WTC11 (cell line): ENCODE results near the gene UQCR10. TPM values are rescaled to one million over a fixed set of nuclear protein-coding genes. Genes with fewer than 3 reads are reported as not detected.

Experiments
- ATAC-seq: fragments of 200-7000 bp; cut with Tn5 transposase; 2 replicates; pipeline ENCODE4 v1.10.0; 2021; ENCODE audit warnings: mild to moderate bottlenecking, moderate library complexity
- CTCF ChIA-PET: fragments of 300-600 bp; sonication (Branson Sonifier 250); formaldehyde crosslinking; loops from one replicate; lab custom pipeline; 2021; ENCODE audit warnings: antibody characterized with exemption; lab: Charles Lee
- POLR2A ChIA-PET: fragments of 350-600 bp; sonication (Branson Sonifier 250); formaldehyde crosslinking; loops from one replicate; lab custom pipeline; 2021; ENCODE audit warnings: antibody characterized with exemption; lab: Charles Lee
- DNase-seq: peaks from one replicate; pipeline ENCODE4 v3.0.0; 2021; ENCODE audit warnings: low spot score
- H3K27ac Mint-ChIP-seq: 2 replicates; pipeline ENCODE4 v1.8.0; 2021; ENCODE audit warnings: mixed read lengths
- H3K27me3 Mint-ChIP-seq: 2 replicates; pipeline ENCODE4 v1.8.0; 2021; ENCODE audit warnings: low read depth, mild to moderate bottlenecking, moderate library complexity, mixed read lengths
- H3K36me3 Mint-ChIP-seq: 2 replicates; pipeline ENCODE4 v1.8.0; 2021; ENCODE audit warnings: mixed read lengths
- H3K4me1 Mint-ChIP-seq: 2 replicates; pipeline ENCODE4 v1.8.0; 2022; ENCODE audit warnings: mixed read lengths
- H3K4me3 Mint-ChIP-seq: 2 replicates; pipeline ENCODE4 v1.8.0; 2021; ENCODE audit warnings: mild to moderate bottlenecking, moderate library complexity, mixed read lengths
- H3K9me3 Mint-ChIP-seq: 2 replicates; pipeline ENCODE4 v1.8.0; 2021; ENCODE audit warnings: mixed read lengths
- EMX1 ChIP-seq: fragments of 250-450 bp; sonication (Bioruptor Pico); IDR thresholded peaks from 2 replicates; pipeline ENCODE4 v1.8.0; 2021; ENCODE audit warnings: mild to moderate bottlenecking
- FOXJ3 ChIP-seq: sonication (generic); formaldehyde crosslinking; IDR thresholded peaks from 2 replicates; pipeline ENCODE4 v1.9.0; 2021; ENCODE audit warnings: missing genetic modification reagents, mild to moderate bottlenecking, borderline replicate concordance
- KAT7 ChIP-seq: sonication (generic); formaldehyde crosslinking; IDR thresholded peaks from 2 replicates; pipeline ENCODE4 v1.8.1; 2023; ENCODE audit warnings: missing genetic modification reagents, mild to moderate bottlenecking, borderline replicate concordance
- NFYB ChIP-seq: sonication (generic); formaldehyde crosslinking; conservative IDR thresholded peaks from 2 replicates; pipeline ENCODE4 v1.8.0; 2022; ENCODE audit warnings: low read depth, missing genetic modification reagents
- NR2C2 ChIP-seq: sonication (generic); formaldehyde crosslinking; IDR thresholded peaks from 2 replicates; pipeline ENCODE4 v1.8.0; 2022; ENCODE audit warnings: mild to moderate bottlenecking, missing genetic modification reagents
- NR3C1 ChIP-seq: sonication (generic); formaldehyde crosslinking; conservative IDR thresholded peaks from 2 replicates; pipeline ENCODE4 v1.8.1; 2023; ENCODE audit warnings: low read depth, mild to moderate bottlenecking, missing genetic modification reagents
- PRRX2 ChIP-seq: fragments of 250-450 bp; sonication (Bioruptor Pico); IDR thresholded peaks from 2 replicates; pipeline ENCODE4 v1.8.0; 2021; ENCODE audit warnings: mild to moderate bottlenecking
- RORB ChIP-seq: fragments of 250-450 bp; sonication (Bioruptor Pico); IDR thresholded peaks from 2 replicates; pipeline ENCODE4 v1.9.0; 2021; ENCODE audit warnings: mild to moderate bottlenecking
- SMAD4 ChIP-seq: sonication (generic); formaldehyde crosslinking; IDR thresholded peaks from 2 replicates; pipeline ENCODE4 v1.8.0; 2022; ENCODE audit warnings: mild to moderate bottlenecking, missing genetic modification reagents
- SOX15 ChIP-seq: fragments of 250-450 bp; sonication (Bioruptor Pico); IDR thresholded peaks from 2 replicates; pipeline ENCODE4 v1.9.0; 2021; ENCODE audit warnings: mild to moderate bottlenecking
- TEAD4 ChIP-seq: sonication (generic); formaldehyde crosslinking; IDR thresholded peaks from 2 replicates; pipeline ENCODE4 v1.8.0; 2022; ENCODE audit warnings: mild to moderate bottlenecking, missing genetic modification reagents
- ZNF138 ChIP-seq: sonication (generic); formaldehyde crosslinking; conservative IDR thresholded peaks from 2 replicates; pipeline ENCODE4 v1.8.1; 2022; ENCODE audit warnings: mild to moderate bottlenecking, moderate library complexity, missing genetic modification reagents
- ZNF232 ChIP-seq: sonication (generic); formaldehyde crosslinking; IDR thresholded peaks from 2 replicates; pipeline ENCODE4 v1.8.0; 2022; ENCODE audit warnings: mild to moderate bottlenecking, missing genetic modification reagents
- total RNA-seq: library from RNA; stranded (reverse); gene quantifications from 3 replicates; pipeline ENCODE4 v1.2.3, GENCODE V29; 2021
- TF ChIP-seq, protein P1 (sequence below): fragments of 250-450 bp; sonication (Bioruptor Pico); IDR thresholded peaks from 2 replicates; pipeline ENCODE4 v1.8.0; 2021; ENCODE audit warnings: mild to moderate bottlenecking
- TF ChIP-seq, protein P2 (sequence below): sonication (generic); formaldehyde crosslinking; IDR thresholded peaks from 2 replicates; pipeline ENCODE4 v1.8.0; 2022; ENCODE audit warnings: mild to moderate bottlenecking, missing genetic modification reagents
- TF ChIP-seq, protein P3 (sequence below): sonication (generic); formaldehyde crosslinking; conservative IDR thresholded peaks from 2 replicates; pipeline ENCODE4 v1.8.1; 2022; ENCODE audit warnings: mild to moderate bottlenecking, missing genetic modification reagents
- TF ChIP-seq, protein P4 (sequence below): sonication (generic); formaldehyde crosslinking; IDR thresholded peaks from 2 replicates; pipeline ENCODE4 v1.8.1; 2023; ENCODE audit warnings: mild to moderate bottlenecking, missing genetic modification reagents, moderate library complexity
- TF ChIP-seq, protein P5 (sequence below): sonication (generic); formaldehyde crosslinking; IDR thresholded peaks from 2 replicates; pipeline ENCODE4 v1.8.0; 2022; ENCODE audit warnings: mild to moderate bottlenecking, missing genetic modification reagents
- TF ChIP-seq, protein P6 (sequence below): sonication (generic); formaldehyde crosslinking; IDR thresholded peaks from 2 replicates; pipeline ENCODE4 v1.8.1; 2023; ENCODE audit warnings: mild to moderate bottlenecking, missing genetic modification reagents
- TF ChIP-seq, protein P7 (sequence below): sonication (generic); formaldehyde crosslinking; IDR thresholded peaks from 2 replicates; pipeline ENCODE4 v1.8.0; 2023; ENCODE audit warnings: missing genetic modification reagents
- TF ChIP-seq, protein P8 (sequence below): fragments of 250-450 bp; sonication (Bioruptor Pico); IDR thresholded peaks from 2 replicates; pipeline ENCODE4 v1.9.0; 2021; ENCODE audit warnings: mild to moderate bottlenecking

Gene UQCR10
- total RNA-seq, 1 experiment from 2014 or later = 119 TPM

DNA sequence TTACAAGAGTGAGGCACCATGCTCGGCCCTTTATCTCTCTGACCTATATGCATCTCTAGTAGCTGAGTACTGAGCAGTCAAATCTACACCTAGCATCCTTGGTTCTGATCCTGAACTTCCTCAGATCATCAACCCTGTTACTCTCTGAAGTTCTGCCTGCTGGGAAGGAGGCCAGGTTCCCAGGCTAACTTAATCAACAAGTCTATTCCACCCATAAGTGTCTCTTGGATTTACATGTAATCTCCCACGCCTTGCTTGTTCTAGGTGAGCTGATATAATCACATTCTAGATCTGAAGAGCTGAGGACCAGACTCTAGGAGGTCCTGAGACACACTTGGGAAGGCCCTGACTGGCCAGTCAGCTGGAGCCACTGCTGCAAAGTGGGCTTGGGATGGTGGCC is 25.2 kb upstream of the UQCR10 start (continued):
- TF ChIP-seq SMAD4 (no peak), FOXJ3 (no peak), TEAD4 (CRISPR knock-in tag) (no peak)
- TF ChIP-seq, protein P1, sequence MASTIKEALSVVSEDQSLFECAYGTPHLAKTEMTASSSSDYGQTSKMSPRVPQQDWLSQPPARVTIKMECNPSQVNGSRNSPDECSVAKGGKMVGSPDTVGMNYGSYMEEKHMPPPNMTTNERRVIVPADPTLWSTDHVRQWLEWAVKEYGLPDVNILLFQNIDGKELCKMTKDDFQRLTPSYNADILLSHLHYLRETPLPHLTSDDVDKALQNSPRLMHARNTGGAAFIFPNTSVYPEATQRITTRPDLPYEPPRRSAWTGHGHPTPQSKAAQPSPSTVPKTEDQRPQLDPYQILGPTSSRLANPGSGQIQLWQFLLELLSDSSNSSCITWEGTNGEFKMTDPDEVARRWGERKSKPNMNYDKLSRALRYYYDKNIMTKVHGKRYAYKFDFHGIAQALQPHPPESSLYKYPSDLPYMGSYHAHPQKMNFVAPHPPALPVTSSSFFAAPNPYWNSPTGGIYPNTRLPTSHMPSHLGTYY = no peak

DNA sequence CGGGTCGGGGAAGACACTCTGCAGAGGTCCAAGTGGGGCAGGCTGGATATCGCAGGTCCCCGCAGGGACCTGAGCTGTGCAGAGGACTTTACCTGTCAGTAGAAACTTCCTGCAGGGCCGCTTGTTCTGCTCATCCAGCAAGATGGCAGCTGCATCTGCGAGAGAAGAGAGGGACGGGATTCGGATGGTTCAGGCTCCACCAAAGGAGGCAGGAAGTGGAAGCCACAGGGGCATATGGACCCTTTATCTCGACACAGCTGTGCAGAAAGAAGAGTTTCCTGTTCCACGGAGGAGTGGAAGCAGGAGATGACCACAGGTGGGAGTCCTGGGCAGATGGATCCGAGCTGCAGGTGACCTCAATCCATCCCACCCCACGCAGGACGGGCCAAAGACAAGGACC is 24.8 kb upstream of the UQCR10 start:
- Mint-ChIP-seq H3K4me1 (peaks cover 5% of the 10 kb centered on the region), H3K27ac (peak overlapping the region; percentile 32; the same call in 1 of the 2 replicates), H3K4me3 (no peak overlapping the region), H3K9me3 (no peaks in the 10 kb centered on the region)
- ATAC-seq (no peak), DNase-seq (no peak)
- CTCF ChIA-PET = interaction anchor here (0.7 to 2.2 kb wide), 8 partner anchors 11 to 346 kb away, joined by 3 to 6 read pairs (median 3); partner anchors contain the start of gene ZMAT5
- POLR2A ChIA-PET = no interaction called here
- TF ChIP-seq, protein P2, sequence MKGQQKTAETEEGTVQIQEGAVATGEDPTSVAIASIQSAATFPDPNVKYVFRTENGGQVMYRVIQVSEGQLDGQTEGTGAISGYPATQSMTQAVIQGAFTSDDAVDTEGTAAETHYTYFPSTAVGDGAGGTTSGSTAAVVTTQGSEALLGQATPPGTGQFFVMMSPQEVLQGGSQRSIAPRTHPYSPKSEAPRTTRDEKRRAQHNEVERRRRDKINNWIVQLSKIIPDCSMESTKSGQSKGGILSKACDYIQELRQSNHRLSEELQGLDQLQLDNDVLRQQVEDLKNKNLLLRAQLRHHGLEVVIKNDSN (CRISPR knock-in tag) = no peak
- TF ChIP-seq ZNF138 (CRISPR knock-in tag) (no peak), RORB (CRISPR knock-in tag) (no peak), NR2C2 (CRISPR knock-in tag) (no peak), PRRX2 (CRISPR knock-in tag) (no peak), NR3C1 (CRISPR knock-in tag) (no peak), EMX1 (CRISPR knock-in tag) (no peak)
- TF ChIP-seq, protein P3, sequence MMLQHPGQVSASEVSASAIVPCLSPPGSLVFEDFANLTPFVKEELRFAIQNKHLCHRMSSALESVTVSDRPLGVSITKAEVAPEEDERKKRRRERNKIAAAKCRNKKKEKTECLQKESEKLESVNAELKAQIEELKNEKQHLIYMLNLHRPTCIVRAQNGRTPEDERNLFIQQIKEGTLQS = no peak
- TF ChIP-seq, protein P4, sequence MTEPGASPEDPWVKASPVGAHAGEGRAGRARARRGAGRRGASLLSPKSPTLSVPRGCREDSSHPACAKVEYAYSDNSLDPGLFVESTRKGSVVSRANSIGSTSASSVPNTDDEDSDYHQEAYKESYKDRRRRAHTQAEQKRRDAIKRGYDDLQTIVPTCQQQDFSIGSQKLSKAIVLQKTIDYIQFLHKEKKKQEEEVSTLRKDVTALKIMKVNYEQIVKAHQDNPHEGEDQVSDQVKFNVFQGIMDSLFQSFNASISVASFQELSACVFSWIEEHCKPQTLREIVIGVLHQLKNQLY = no peak
- TF ChIP-seq, protein P5, sequence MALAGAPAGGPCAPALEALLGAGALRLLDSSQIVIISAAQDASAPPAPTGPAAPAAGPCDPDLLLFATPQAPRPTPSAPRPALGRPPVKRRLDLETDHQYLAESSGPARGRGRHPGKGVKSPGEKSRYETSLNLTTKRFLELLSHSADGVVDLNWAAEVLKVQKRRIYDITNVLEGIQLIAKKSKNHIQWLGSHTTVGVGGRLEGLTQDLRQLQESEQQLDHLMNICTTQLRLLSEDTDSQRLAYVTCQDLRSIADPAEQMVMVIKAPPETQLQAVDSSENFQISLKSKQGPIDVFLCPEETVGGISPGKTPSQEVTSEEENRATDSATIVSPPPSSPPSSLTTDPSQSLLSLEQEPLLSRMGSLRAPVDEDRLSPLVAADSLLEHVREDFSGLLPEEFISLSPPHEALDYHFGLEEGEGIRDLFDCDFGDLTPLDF (CRISPR knock-in tag) = no peak
- TF ChIP-seq, protein P6, sequence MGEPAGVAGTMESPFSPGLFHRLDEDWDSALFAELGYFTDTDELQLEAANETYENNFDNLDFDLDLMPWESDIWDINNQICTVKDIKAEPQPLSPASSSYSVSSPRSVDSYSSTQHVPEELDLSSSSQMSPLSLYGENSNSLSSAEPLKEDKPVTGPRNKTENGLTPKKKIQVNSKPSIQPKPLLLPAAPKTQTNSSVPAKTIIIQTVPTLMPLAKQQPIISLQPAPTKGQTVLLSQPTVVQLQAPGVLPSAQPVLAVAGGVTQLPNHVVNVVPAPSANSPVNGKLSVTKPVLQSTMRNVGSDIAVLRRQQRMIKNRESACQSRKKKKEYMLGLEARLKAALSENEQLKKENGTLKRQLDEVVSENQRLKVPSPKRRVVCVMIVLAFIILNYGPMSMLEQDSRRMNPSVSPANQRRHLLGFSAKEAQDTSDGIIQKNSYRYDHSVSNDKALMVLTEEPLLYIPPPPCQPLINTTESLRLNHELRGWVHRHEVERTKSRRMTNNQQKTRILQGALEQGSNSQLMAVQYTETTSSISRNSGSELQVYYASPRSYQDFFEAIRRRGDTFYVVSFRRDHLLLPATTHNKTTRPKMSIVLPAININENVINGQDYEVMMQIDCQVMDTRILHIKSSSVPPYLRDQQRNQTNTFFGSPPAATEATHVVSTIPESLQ (CRISPR knock-in tag) = no peak
- TF ChIP-seq, protein P7, sequence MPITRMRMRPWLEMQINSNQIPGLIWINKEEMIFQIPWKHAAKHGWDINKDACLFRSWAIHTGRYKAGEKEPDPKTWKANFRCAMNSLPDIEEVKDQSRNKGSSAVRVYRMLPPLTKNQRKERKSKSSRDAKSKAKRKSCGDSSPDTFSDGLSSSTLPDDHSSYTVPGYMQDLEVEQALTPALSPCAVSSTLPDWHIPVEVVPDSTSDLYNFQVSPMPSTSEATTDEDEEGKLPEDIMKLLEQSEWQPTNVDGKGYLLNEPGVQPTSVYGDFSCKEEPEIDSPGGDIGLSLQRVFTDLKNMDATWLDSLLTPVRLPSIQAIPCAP (CRISPR knock-in tag) = no peak
- TF ChIP-seq, all 79 proteins: peak for 0
- H3K27me3 Mint-ChIP-seq = no peaks in the 10 kb centered on the region; the same call in 1 of the 2 replicates
- peaks cover 6% of the 10 kb centered on the region for H3K36me3 Mint-ChIP-seq

DNA sequence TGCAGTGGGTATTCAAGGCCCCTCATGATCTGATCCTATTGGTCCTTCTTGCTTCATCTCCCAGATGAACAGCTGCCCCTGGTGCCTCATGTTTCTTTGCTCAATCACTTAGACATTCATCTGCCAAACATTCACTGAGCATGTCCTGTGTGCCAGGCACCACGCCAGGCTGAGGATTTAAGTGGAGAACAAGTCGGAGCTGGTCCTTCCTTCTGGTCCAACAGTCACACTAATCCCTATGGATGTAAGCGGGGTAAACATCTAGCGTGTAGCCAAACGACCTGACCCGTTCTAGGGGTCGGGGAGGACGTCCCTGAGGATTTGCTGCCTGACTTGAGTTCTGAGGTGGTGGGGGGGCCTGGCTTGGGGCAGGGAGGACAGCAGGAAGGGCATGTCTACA is 22.3 kb upstream of the UQCR10 start:
- Mint-ChIP-seq H3K4me1 (peaks cover 5% of the 10 kb centered on the region), H3K27me3 (no peaks in the 10 kb centered on the region; the same call in 1 of the 2 replicates), H3K36me3 (peaks cover 6% of the 10 kb centered on the region), H3K27ac (no peak overlapping the region), H3K4me3 (no peak overlapping the region), H3K9me3 (no peaks in the 10 kb centered on the region)
- CTCF ChIA-PET = no interaction called here
- POLR2A ChIA-PET = no interaction called here
- ATAC-seq = no peak
- DNase-seq = no peak
- TF ChIP-seq, protein P8, sequence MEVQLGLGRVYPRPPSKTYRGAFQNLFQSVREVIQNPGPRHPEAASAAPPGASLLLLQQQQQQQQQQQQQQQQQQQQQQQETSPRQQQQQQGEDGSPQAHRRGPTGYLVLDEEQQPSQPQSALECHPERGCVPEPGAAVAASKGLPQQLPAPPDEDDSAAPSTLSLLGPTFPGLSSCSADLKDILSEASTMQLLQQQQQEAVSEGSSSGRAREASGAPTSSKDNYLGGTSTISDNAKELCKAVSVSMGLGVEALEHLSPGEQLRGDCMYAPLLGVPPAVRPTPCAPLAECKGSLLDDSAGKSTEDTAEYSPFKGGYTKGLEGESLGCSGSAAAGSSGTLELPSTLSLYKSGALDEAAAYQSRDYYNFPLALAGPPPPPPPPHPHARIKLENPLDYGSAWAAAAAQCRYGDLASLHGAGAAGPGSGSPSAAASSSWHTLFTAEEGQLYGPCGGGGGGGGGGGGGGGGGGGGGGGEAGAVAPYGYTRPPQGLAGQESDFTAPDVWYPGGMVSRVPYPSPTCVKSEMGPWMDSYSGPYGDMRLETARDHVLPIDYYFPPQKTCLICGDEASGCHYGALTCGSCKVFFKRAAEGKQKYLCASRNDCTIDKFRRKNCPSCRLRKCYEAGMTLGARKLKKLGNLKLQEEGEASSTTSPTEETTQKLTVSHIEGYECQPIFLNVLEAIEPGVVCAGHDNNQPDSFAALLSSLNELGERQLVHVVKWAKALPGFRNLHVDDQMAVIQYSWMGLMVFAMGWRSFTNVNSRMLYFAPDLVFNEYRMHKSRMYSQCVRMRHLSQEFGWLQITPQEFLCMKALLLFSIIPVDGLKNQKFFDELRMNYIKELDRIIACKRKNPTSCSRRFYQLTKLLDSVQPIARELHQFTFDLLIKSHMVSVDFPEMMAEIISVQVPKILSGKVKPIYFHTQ (CRISPR knock-in tag) = no peak
- TF ChIP-seq KAT7 (CRISPR knock-in tag) (no peak), ZNF232 (CRISPR knock-in tag) (no peak), SMAD4 (no peak), EMX1 (CRISPR knock-in tag) (no peak), NFYB (CRISPR knock-in tag) (no peak), SOX15 (CRISPR knock-in tag) (no peak)
